Stomach (tissue), 9 donors: Measurements from ENCODE around the gene TTC28. TPM values are rescaled to one million over a fixed set of nuclear protein-coding genes. Genes with fewer than 3 reads are reported as not detected.

Experiments
- DNase-seq, 2 donors: peaks; one replicate each; pipeline versions ENCODE4 v3.0.0 to v3.0.0-alpha.2; 2013 to 2019
- H3K27ac ChIP-seq, 5 donors: fragments of 200-600 bp in 4 of 5; sonication (generic) in 4 of 5; one replicate each; pipeline ENCODE4 v1.5.1; 2013 to 2019; ENCODE audit warnings: mild to moderate bottlenecking in 1 of 5, moderate library complexity in 1 of 5
- H3K27me3 ChIP-seq, 3 donors: fragments of 200-600 bp; sonication (generic); one replicate each; pipeline ENCODE4 v1.5.1; 2017 to 2019; ENCODE audit warnings: mixed run types in 1 of 3
- H3K36me3 ChIP-seq, 4 donors: fragments of 200-600 bp; sonication (generic); 1 replicate in 3 of 4; 2 replicates in 1 of 4; pipeline ENCODE4 v1.5.1; 2016 to 2019
- H3K4me1 ChIP-seq, 4 donors: fragments of 200-600 bp; sonication (generic); one replicate each; pipeline ENCODE4 v1.5.1; 2016 to 2019
- H3K4me3 ChIP-seq, 4 donors: fragments of 200-600 bp; sonication (generic) in 3 of 4; one replicate each; pipeline ENCODE4 v1.5.1; 2016 to 2019; ENCODE audit warnings: mild to moderate bottlenecking in 1 of 4
- H3K9me3 ChIP-seq, 4 donors: fragments of 200-600 bp; sonication (generic); one replicate each; pipeline ENCODE4 v1.5.1; 2016 to 2019
- EP300 ChIP-seq: sonication (generic); formaldehyde crosslinking; IDR thresholded peaks from one replicate; pipeline ENCODE4 v1.6.1; 2017; ENCODE audit warnings: antibody characterized with exemption
- POLR2A ChIP-seq, 4 donors: fragments of 450-650 bp; IDR thresholded peaks; one replicate each; pipeline ENCODE4 v1.6.1; 2016; ENCODE audit warnings: antibody characterized with exemption in 4 of 4, control low read depth in 2 of 4, mild to moderate bottlenecking in 1 of 4, moderate library complexity in 1 of 4
- POLR2AphosphoS5 ChIP-seq, 3 donors: sonication (generic); formaldehyde crosslinking; IDR thresholded peaks; one replicate each; pipeline ENCODE4 v1.6.1; 2016; ENCODE audit warnings: antibody characterized with exemption in 3 of 3
- WGBS, 5 donors: extraction: QIAGEN DNeasy Blood & Tissue Kit in 3 of 5; methylation state at CpG; one replicate each; pipeline versions ENCODE4 v1.1.5 to v1.1.7; 2013 to 2018; 5-methylcytosine and 5-hydroxymethylcytosine counted together
- intact Hi-C: fragments of 100-400 bp; cut with DNase I; formaldehyde crosslinking; loops from one replicate; pipeline ENCODE4 v1.15.1; 2023; ENCODE audit warnings: low total_unique reads
- polyA plus RNA-seq, 3 donors: library from polyadenylated mRNA; stranded (reverse); fragments of 200-250 nt; gene quantifications; one replicate each; pipeline ENCODE4 v1.2.3, GENCODE V29; 2013
- total RNA-seq, 5 donors: library from RNA; depleted of rRNA; stranded (reverse); fragments of >200 nt; gene quantifications; one replicate each; pipeline versions ENCODE4 v1.1.0 to v1.2.3, GENCODE V29; 2014 to 2016
- TF ChIP-seq, protein P1 (sequence below), 7 experiments: fragments of 450-650 bp in 4 of 7; fragments of 200-600 bp in 3 of 7; sonication (generic) in 3 of 7; IDR thresholded peaks; one replicate each; pipeline ENCODE4 v1.5.1; 2016 to 2019; ENCODE audit warnings: antibody characterized with exemption in 7 of 7, control low read depth in 2 of 7, mild to moderate bottlenecking in 1 of 7
- donor health status: healthy with polysubstance abuse.
- donor health status: Bipolar disorder and iron deficiency.
- donor health status: healthy.

Gene TTC28
- total and polyA plus RNA-seq, 8 donors, result 1.7 to 53.4 (median 24.6) TPM

GRCh38 chr22:27990879-27991278 is 688.8 kb downstream of the TTC28 start:
- Histone ChIP-seq H3K9me3 (no peaks in the 10 kb centered on the region), H3K36me3 (peaks cover 16 to 89% (median 69%) of the 10 kb centered on the region in 4 donors), H3K4me3 (no peak overlapping the region), H3K27ac (peak overlapping the region in 4 of 5 donors; percentile 27 to 69 (median 42)), H3K4me1 (peaks cover 0 to 14% (median 7%) of the 10 kb centered on the region in 4 donors), H3K27me3 (no peaks in the 10 kb centered on the region)
- peak; percentile 35 to 63 for DNase-seq
- TF ChIP-seq EP300, result no peak
- TF ChIP-seq, protein P1, sequence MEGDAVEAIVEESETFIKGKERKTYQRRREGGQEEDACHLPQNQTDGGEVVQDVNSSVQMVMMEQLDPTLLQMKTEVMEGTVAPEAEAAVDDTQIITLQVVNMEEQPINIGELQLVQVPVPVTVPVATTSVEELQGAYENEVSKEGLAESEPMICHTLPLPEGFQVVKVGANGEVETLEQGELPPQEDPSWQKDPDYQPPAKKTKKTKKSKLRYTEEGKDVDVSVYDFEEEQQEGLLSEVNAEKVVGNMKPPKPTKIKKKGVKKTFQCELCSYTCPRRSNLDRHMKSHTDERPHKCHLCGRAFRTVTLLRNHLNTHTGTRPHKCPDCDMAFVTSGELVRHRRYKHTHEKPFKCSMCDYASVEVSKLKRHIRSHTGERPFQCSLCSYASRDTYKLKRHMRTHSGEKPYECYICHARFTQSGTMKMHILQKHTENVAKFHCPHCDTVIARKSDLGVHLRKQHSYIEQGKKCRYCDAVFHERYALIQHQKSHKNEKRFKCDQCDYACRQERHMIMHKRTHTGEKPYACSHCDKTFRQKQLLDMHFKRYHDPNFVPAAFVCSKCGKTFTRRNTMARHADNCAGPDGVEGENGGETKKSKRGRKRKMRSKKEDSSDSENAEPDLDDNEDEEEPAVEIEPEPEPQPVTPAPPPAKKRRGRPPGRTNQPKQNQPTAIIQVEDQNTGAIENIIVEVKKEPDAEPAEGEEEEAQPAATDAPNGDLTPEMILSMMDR (IDR thresholded peaks at IDR 0.05), result peak in 4 of 7 experiments; percentile 19 to 40 (median 32)
- WGBS, 5 donors, result 35 to 54% (median 43%) methylated on average over 12 of the region's 12 CpGs
- intact Hi-C loops, result no loop called here

GRCh38 chr22:27990451-27990840 is 689.2 kb downstream of the TTC28 start:
- 81 to 96% (median 87%) methylated on average over 12 to 15 of the region's 15 CpGs for WGBS, 5 donors
- Histone ChIP-seq H3K27me3 (no peaks in the 10 kb centered on the region), H3K27ac (peak overlapping the region in 4 of 5 donors; percentile 27 to 69 (median 42)), H3K4me3 (no peak overlapping the region), H3K4me1 (peaks cover 0 to 14% (median 7%) of the 10 kb centered on the region in 4 donors), H3K36me3 (peaks cover 12 to 89% (median 69%) of the 10 kb centered on the region in 4 donors), H3K9me3 (no peaks in the 10 kb centered on the region)
- no peak for TF ChIP-seq POLR2AphosphoS5 (IDR thresholded peaks at IDR 0.05)
- TF ChIP-seq, protein P1 (IDR thresholded peaks at IDR 0.05), result no peak
- TF ChIP-seq EP300, result no peak
- TF ChIP-seq POLR2A (IDR thresholded peaks at IDR 0.05), result no peak
- DNase-seq, result peak in 1 of 2 donors; percentile 16
- intact Hi-C loops, result no loop called here

DNA sequence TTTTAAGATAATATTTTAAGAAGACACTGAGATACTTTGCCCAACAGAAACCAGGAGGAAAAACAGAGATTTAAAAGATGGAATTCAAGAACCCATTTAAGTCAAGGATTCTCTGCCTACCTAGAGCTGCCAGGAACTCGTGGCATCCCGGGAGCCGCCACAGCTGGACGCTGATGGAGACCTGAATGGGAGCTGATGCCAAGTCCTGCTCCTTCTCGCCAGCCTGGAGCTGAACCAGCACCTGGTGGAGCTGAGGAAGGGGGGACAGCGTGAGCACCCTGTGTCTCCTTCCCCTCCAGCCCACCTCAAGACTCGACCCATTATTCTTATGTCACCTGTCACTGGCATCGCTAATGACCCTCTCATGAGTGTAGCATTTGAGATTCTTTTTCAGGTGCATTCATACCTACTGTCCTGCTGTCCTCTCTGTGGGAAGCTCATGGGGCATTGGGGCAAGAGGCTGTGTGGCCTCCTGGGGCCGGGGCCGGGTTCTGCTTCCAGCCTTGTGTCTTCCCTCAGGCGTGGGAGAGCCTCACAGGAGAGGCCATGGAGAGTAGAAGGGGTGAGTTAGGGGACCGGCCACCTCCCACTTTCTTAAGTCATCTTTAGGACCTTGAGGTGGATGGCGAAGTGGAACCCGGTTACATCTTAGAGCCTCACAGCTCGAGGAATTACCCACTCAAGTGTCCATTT is 689.7 kb downstream of the TTC28 start:
- TF ChIP-seq POLR2AphosphoS5 (IDR thresholded peaks at IDR 0.05) (no peak), EP300 (no peak), POLR2A (IDR thresholded peaks at IDR 0.05) (no peak)
- TF ChIP-seq, protein P1 (IDR thresholded peaks at IDR 0.05), result no peak

GRCh38 chr22:27988704-27989103 is 690.9 kb downstream of the TTC28 start:
- DNase-seq, result peak in 1 of 2 donors; percentile 11
- intact Hi-C loops, result no loop called here
- Histone ChIP-seq H3K4me3 (no peak overlapping the region), H3K9me3 (no peaks in the 10 kb centered on the region), H3K36me3 (peaks cover 3 to 89% (median 70%) of the 10 kb centered on the region in 4 donors), H3K4me1 (peaks cover 0 to 14% (median 7%) of the 10 kb centered on the region in 4 donors), H3K27ac (no peak overlapping the region), H3K27me3 (no peaks in the 10 kb centered on the region)
- TF ChIP-seq, protein P1 (IDR thresholded peaks at IDR 0.05), result no peak
- TF ChIP-seq EP300, result no peak
- TF ChIP-seq POLR2AphosphoS5 (IDR thresholded peaks at IDR 0.05), result no peak
- TF ChIP-seq POLR2A (IDR thresholded peaks at IDR 0.05), result no peak
- WGBS, 5 donors, result 83 to 93% (median 89%) methylated on average over 5 to 7 of the region's 7 CpGs

More for the DNA sequence above, 689.7 kb downstream of the TTC28 start:
- 87 to 94% (median 93%) methylated on average over 15 of the region's 15 CpGs for WGBS, 5 donors
- DNase-seq, result peak in 1 of 2 donors; percentile 14
- intact Hi-C loops, result no loop called here
- Histone ChIP-seq H3K4me1 (peaks cover 0 to 14% (median 7%) of the 10 kb centered on the region in 4 donors), H3K36me3 (peaks cover 8 to 89% (median 69%) of the 10 kb centered on the region in 4 donors), H3K9me3 (no peaks in the 10 kb centered on the region), H3K27ac (peak overlapping the region in 2 of 5 donors; percentile 55 to 69), H3K4me3 (no peak overlapping the region), H3K27me3 (no peaks in the 10 kb centered on the region)
